Activated CD8-positive, alpha-beta memory T cell treated with anti-CD3 and anti-CD28 coated beads, Interleukin-2, amount 50 U/mL, for 48 hours (primary cell): ENCODE data around the gene SLC24A4.
"Not testable (repeated sequence)": the region's sequence is repeated elsewhere in the genome, so short reads cannot be mapped to it uniquely, and the experiment has no call there.

Experiments
- DNase-seq: peaks from one replicate; pipeline ENCODE4 v3.0.0-alpha.2; 2020

Gene SLC24A4

GRCh38 chr14:92528486-92529100 is 205.6 kb downstream of the SLC24A4 start:
- no peak for DNase-seq

- DNase-seq = no peak
Measured at GRCh38 chr14:92529903-92530302, 206.9 kb downstream of the SLC24A4 start.

DNA sequence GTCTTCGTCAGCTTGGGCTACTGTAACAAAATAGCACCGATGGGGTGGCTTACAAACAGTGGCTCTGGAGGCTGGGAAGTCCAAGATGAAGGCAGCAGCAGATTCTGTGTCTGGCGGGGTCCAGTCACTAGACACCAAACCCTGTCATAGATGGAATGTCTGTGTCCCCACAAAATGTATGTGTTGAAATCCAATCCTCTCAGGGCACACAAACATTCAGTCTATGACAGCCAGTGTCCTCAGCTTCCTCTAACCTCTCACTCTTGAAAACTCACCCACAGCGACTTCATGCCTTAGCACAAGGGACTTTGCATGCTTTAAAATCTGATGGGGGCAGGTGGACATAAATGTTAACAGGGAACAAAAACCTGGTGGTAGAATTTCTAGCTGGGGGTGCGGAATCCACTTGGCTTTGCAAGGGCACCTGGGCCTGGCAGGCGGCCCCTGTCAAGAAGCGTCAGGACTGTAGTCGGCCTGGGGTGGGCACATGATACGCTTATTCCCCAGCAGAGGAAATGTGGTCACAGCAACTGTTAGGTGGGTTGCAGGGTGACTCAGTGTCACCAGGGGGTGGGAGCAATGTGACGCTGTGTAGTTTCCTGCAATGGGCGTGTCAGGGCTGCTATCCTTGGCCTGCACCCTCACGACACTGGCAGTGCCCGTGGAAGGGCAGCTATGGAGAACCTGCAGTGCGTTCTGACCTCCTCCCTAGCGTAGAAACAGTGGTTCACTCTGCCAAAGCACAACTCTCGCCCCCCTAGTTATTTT is 208.3 kb downstream of the SLC24A4 start:
- peak; percentile 83 for DNase-seq

GRCh38 chr14:92532490-92533163 is 209.7 kb downstream of the SLC24A4 start:
- no peak for DNase-seq

GRCh38 chr14:92534932-92535643 is 212.1 kb downstream of the SLC24A4 start:
- DNase-seq = no peak

DNA sequence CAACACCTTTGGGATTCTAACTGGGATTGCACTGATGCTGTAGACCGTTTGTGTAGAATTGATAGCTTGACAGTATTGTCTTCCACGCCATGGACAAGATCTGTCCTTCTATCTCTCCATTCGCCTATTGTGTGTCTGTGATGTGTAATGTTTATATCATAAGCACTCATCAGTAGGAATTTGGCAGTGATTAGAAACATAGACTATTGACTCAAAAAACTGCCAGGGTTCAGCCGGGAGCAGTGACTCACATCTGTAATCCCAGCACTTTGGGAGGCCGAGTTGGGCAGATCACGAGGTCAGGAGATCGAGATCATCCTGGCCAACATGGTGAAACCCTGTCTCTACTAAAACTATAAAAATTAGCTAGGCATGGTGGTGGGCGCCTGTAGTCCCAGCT is 213.3 kb downstream of the SLC24A4 start:
- DNase-seq = not testable (repeated sequence)

- DNase-seq = no peak
Measured at GRCh38 chr14:92538412-92538985, 215.5 kb downstream of the SLC24A4 start.

GRCh38 chr14:92539419-92539818 is 216.5 kb downstream of the SLC24A4 start:
- DNase-seq = no peak

DNA sequence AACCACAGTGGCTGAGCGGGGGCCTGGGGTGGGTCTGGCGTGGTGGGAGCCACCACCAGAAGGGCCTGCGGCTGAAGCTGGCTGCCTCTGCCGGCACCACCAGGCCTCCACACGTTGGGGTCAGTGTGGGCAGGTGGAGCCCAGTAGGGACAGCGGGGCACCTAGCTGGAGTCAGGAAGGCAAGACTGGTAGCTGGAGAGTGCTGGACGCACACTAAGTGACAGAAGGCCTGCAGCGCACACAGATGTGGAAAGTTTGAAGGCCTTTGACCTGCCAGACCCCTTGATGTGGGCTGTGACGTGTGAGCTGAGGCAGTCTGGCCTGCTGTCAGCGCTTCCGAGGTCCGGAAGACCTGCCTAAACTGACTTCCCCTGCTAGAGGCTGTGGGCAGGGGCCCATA is 216.9 kb downstream of the SLC24A4 start:
- no peak for DNase-seq

GRCh38 chr14:92540472-92541048 is 217.6 kb downstream of the SLC24A4 start:
- DNase-seq = no peak

- no peak for DNase-seq
Measured at GRCh38 chr14:92542766-92543554, 220.0 kb downstream of the SLC24A4 start.

DNA sequence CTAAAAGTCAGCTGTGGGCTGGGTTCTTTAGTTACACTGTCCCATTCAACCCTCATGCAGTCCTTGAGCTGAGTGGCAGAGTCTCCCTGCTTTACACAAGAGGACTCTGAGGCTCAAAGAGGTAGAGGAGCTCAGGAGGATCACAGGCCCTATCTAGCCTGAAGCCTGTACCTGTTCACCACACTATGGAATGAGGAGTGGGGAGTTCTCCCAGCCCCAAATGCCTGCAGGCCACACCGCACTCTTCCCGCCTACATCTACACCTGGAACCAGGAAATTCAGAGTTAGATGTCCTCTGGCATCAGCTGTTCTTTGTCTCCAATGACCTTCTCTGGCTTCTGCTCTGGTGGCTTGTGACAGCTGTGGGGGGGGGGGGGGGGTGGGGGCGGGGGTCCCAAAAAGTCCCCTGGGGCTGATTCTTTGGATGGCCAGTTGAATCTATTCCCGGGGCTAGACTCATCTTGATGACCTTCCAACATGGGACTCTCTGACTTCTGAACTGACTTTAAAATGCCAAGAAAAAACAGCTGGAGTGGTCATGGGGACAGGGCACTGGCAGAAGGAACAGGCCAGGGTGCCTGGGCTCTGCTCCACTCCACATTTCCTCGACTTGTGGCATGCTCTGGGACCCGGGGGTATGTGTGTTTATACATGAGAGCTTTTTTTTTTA is 221.2 kb downstream of the SLC24A4 start:
- DNase-seq = no peak

DNA sequence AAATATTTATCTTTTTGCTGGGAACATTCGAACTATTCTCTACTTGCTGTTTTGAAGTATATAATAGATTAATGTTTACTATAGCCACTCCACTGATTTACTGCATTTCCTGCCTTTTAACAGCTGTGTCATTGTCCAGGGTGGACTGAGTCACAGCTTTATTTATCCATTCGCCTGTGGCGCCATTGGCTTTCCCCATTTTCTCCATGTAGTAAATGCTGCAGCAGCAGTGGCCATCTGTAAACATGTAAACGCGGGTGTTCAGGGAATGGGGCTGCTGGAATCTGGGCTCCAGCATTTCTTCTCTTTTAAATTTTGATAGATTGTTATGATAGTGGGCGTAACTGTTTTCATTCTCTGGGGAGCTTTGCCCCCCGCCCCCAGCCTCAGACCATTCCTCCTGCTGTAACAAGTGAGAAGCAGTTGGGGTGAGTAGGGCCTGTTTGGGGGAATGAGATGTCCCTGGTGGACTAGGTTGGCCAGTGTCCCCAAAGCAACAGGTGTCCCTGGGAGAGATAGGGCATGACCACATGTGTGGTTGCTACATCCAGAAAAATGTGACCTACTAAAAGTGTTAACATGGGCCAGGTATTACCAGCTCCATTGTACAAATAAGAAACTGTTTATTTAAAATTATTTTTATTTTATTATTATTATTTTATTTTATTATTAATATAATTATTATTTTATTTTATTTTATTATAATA is 223.5 kb downstream of the SLC24A4 start:
- no peak for DNase-seq

DNA sequence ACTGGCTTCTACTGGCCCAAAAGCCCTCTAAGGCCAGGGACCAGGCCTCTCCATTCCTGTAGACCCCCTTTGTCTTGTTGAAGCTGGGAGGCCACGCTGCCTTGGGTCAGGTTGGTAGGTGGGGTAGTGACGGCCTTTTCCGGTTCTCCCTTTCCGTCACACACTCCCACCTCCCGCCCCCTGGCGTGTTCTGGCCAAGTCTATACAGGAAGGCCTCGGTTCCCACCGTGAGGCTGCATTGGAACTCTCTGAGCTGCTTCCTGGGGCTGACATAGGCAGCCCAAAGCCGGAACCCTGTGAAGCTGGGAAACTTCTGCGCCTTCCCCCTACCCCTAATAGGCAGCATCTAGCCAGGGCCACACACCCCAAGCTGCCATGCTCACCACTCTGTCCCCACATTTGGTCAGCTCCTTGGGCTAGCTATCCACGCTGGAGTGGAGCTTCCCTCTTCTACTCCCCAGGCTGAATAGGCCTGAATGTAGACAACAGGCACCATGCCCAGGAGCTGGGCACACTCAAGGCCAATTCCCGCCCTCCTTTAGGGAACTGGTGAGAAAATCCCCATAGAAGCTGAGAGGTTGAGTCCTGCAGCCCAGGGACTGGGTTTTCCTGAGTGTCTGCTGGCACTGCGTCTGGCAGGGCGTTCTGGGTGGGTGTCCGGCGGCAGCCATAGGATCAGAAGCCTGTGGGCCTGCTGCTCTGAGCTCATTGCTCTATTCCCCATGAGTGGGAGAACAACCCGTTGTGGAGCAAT is 226.3 kb downstream of the SLC24A4 start:
- no peak for DNase-seq

DNA sequence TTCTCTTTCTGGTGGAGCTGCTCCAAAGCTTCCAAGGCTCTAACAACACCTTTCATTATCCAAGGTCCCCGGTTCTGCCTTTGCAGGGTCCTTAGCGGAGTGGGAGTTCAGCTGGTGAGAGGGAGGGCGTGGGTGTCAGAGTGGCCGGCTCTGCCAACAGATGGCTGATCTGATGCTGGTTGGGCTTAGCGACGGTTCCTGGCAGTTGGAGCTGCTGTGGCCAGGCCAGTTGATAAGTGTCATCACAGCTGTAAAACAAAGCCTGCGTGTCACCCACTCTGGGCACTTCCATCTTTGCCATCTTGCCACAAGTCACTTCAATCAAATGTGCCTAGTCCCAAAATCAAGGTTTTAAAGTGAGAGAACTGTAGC is 226.9 kb downstream of the SLC24A4 start:
- DNase-seq = no peak
